T47D (cell line): ENCODE data around the gene RTTN.
A peak's percentile ranks its signal among the peaks of the same experiment; 100 is the strongest.
"Not testable (repeated sequence)": the region's sequence is repeated elsewhere in the genome, so short reads cannot be mapped to it uniquely, and the experiment has no call there.

Source experiments
- DNase-seq, 2 experiments: peaks; one replicate each; pipeline versions ENCODE4 v3.0.0 to v3.0.0-alpha.2; 2011 to 2012; ENCODE audit warnings: low read depth in 1 of 2, low spot score in 1 of 2
- JUND ChIP-seq: IDR thresholded peaks from 2 replicates; pipeline ENCODE4 v1.6.1; 2012; ENCODE audit warnings: low read depth
- in situ Hi-C: cut with HindIII; loops from 2 replicates; pipeline ENCODE4 v1.10.0; 2016; ENCODE audit warnings: low sequenced_read_pairs, low pct_unique_long_range_greater_than_20kb

The RTTN gene

DNA sequence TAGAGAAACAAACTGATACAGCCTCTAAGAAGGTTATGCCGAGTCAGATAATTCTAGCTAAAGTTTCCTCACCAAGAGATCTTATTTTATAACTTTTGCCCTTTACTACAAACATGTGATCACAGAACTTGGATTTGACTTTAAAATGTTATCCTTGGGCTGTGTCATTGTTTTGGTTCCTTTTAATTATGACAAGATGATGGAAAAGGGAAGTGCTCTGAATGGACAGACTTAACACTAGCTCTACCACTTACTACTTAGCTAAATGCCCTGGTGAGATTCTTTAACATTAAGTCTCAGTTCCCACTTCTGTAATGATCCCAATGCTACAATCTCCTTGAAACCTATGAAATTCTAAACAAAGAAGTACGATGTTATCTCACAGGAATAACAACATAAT is 69.9 kb downstream of the RTTN start:
- in situ Hi-C loops, result no loop called here
- no peak for TF ChIP-seq JUND
- no peak for DNase-seq

DNA sequence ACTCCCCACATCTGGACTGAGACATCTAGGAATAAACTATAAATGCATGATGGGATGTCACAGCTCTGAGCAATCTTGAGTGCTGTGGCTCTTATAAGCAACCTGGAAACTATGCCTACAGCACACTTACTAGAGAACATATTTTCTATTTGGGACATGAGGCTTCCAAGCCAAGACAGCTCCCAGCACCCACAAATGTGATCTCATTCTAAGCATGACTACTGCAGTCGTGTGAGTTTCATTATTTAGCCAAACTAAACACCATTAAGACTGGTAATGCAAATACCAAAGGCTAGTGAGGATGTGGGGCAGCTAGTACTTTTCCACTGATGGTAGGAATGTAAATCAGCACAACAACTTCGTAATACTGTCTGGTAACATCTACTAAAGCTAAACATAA is 72.5 kb downstream of the RTTN start:
- peak; percentile 4 to 67 for DNase-seq
- TF ChIP-seq JUND, result no peak
- in situ Hi-C loops, result no loop called here

DNA sequence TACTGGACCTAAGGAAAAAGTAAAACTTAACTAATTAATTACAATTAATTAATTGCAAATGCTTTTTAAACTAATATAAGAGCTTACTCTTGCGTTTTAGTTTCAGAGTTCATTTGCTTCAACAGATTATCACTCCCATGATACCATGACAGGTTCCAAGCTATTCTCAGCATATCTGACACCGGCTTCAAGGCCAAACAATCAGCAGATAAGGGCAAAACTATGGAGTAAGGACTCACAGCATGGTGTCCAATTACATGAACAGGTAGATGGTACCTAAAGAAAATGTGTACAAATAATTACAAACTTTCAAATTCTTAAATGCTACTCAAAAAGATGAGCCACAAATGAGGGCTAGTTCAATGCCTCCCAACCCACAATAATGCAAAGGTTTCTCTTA is 77.2 kb downstream of the RTTN start:
- in situ Hi-C loops, result no loop called here
- no peak for TF ChIP-seq JUND

DNA sequence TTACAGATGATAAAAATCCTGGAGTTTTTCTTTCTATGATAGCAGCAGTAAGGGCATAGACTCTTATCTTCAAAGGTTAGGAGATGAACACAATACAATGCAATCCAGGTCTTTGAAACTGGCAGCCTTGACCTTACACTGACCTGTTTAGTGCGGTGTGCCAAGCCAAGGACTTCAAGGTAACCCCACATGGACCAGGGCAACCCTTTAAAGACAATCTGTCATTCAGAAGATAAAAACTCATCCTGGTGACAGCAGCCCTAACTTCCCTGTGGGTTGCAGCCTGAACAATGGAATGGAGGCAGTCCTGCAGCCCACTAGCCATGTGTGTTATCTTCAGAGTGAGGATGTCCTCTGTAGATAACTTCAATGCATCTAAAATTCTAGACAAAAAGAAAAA is 78.1 kb downstream of the RTTN start:
- DNase-seq, result no peak
- no peak for TF ChIP-seq JUND
- in situ Hi-C loops, result no loop called here

More for the DNA sequence above, 77.2 kb downstream of the RTTN start:
- no peak for DNase-seq

DNA sequence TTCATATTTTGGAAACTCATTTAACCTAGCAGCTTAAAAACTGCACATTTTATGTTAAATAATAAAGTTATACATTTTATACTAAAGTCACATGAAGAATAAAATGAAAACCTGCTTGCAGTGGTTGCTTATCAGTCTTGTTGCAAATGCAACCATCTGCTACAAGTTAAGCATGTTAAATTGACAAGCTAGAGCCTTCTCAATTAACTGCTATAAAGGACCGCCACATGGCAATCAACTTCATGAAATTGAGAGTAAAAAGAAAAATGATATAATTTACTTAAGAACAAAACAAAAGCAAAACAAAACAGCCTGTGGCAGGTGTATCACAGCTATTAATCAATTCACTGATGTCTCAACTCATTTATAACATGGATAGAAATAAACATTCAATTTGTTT is 78.7 kb downstream of the RTTN start:
- no peak for TF ChIP-seq JUND
- in situ Hi-C loops, result no loop called here
- no peak for DNase-seq

DNA sequence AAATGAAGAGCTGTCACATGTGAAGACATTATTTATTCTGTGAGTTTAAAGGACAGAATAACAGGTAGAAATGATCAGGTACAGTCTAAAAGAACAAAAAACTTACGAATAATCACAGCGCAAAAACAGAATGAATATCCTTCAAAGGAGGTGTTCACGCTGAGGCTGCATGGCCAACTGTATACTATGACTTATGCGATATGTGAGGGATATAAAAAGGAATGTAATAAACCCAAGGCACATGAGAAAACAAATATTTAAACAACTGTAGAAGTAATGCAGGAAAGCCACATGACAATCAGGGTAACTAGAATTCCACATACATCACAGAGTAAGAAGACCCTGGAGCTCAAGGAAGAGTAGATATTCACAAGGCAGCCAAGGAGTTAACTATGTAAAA is 81.3 kb downstream of the RTTN start:
- TF ChIP-seq JUND, result no peak
- DNase-seq, result peak in 1 of 2 experiments; percentile 9
- in situ Hi-C loops, result no loop called here

DNA sequence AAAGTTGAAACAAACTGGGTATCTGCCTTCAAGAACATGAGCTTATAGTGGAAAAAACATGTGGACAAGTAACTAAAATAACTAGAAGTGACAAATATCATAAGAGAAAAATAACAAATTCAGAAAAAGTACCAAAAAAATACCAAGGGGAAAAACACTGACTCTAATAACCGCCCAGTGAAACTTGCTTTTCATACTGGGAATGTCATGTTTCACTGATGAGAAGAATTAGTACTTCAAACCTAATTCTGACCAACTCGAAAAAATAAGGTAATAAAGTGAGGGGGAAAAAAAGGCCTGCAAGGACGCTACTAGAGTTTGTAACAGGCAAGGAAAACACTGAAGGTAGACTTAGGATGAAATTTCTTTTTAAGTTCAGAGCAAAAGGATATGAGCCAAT is 83.6 kb downstream of the RTTN start:
- no peak for DNase-seq
- TF ChIP-seq JUND, result no peak
- in situ Hi-C loops, result no loop called here

DNA sequence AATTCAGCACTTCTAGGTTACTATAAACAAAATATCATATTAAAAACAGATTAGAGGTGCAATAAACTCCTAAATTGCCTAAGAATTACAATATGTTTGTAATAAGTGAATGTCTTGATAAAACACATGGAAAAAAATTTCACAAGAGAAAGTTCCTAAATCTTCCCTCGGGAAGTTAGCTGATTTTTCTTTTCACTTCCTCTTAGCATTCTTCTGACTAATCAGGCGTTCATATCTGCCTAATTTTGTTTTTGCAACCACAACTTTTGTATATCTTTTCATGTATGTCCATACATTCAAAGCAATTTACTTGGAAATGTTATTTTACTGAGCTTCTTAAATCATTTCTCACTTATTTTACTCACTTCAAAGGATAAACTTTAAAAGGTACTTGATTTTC is 88.5 kb downstream of the RTTN start:
- TF ChIP-seq JUND, result no peak
- in situ Hi-C loops, result no loop called here
- DNase-seq, result no peak

DNA sequence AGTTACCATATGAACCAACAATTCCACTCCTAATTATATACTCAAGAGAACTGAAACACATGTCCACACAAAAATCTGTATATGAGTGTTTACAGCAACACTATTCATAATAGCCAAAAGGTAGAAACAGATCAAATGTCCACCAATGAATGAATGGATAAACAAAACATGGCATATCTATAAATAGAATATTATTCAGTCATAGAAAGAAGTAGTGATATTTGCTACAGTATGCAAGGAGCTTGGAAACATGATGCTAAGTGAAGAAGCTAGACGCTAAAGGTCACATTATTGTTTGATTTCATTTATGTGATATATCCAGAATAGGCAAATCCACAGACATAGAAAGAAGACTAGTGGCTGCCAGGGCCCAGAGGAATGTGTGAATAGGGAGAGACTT is 92.0 kb downstream of the RTTN start:
- in situ Hi-C loops, result no loop called here
- no peak for TF ChIP-seq JUND
- DNase-seq, result no peak

DNA sequence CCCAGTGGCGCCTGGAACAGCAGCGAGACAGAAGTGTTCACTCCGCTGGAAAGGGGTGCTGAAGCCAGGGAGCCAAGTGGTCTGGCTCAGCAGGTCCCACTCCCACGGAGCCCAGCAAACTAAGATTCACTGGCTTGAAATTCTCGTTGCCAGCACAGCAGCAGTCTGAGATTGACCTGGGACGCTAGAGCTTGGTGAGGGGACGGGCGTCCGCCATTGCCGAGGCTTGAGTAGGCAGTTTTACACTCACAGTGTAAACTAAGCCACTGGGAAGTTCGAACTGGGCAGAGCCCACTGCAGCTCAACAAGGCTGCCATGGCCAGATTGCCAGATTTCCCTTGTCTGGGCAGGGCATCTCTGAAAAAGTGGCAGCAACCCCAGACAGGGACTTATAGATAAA is 94.8 kb downstream of the RTTN start:
- TF ChIP-seq JUND, result no peak
- in situ Hi-C loops, result no loop called here
- no peak for DNase-seq

DNA sequence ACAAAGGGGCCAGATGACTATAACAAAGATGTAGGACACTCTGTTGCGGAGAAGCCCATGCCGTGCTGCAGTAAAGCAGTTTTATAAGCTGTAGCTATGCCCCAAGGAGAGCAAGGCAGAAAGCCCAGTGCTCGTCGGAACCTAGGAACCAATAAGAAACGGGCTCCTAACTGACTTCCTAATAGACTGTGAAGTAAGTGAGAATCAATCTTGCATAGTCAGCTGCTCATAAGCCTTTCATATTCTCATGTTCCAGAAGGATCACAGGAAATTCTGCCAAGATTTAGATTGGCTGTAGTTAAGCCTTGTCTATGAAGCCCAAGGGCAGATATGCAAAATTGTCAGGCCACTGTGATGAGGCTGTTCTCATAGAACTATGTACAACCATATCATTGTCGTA is 98.4 kb downstream of the RTTN start:
- no peak for TF ChIP-seq JUND
- in situ Hi-C loops, result no loop called here
- no peak for DNase-seq

DNA sequence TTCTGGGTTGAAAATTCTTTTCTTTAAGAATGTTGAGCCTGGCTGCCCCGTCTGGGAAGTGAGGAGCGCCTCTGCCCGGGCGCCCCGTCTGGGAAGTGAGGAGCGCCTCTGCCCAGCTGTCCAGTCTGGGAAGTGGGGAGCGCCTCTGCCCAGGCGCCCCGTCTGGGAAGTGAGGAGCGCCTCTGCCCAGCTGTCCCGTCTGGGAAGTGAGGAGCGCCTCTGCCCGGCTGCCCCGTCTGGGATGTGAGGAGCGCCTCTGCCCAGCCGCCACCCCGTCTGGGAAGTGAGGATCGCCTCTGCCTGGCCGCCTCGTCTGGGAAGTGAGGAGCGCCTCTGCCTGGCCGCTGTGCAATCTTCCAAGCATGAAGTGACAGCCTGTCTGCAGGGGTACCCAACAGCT is 102.6 kb downstream of the RTTN start:
- in situ Hi-C loops, DNase-seq: not testable (repeated sequence)

DNA sequence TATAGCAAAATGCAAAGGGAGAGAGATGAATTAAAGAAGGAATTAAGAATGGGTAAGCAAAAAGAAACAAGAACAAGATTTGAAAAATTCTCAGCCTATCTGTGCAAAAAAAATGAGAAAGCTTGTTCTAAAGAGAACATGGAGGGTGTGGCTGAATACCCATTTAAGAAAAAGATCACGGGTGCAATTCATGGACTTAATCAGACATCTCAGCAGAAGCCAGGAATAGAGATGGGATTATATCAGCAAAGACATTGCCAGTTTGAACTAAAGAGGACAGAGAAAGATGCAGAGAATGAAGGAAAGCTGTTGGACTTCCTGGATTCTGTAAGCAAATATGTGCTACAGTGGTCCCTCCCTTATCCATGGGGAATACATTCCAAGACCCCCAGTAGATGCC is 115.6 kb downstream of the RTTN start:
- no peak for TF ChIP-seq JUND
- DNase-seq, result no peak
- in situ Hi-C loops, result no loop called here

DNA sequence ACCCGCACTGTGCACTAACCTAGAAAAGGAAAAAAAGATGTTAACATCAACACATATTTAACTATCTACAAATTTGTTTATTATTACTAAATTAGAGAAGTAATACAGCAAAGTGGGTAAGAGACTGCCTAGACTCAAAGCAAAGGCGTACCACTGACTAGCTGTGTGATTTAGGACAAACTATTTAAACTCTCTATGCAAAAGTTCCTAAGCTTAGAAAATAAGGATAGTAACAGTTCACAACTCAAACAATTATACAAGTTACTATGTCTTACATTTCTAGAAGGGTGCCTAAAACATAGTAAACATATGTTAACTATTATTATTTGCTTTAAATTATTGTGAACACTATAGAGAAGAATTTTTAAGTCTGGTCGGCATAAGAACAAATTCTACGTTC is 119.4 kb downstream of the RTTN start:
- no peak for DNase-seq
- no peak for TF ChIP-seq JUND
- in situ Hi-C loops, result no loop called here

DNA sequence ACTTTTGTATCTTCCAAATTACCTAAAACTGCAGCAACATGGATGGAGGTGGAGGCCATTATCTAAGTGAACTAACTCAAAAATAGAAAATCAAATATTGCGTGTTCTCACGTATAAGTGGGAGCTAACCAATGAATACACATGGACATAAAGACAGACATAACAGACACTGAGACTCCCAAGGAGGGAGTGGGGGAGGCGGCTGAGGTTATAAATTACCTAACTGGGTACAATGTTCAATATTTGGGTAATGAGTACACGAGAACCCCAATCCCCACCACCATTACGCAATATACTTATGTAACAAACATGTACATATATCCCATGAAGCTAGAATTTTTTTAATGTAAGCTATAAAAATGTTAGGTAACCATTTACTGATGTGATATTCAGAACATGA is 119.8 kb downstream of the RTTN start:
- DNase-seq, result no peak
- in situ Hi-C loops, result no loop called here
- TF ChIP-seq JUND, result no peak
